ENCODE results near the gene XYLT2. TPM values are rescaled to one million over a fixed set of nuclear protein-coding genes. Genes with fewer than 3 reads are reported as not detected.

Gene XYLT2
- polyA plus RNA-seq, 2 of the 4 experiments (the other 2 are of a cell fraction), result 9.7 to 15.8 TPM

- POLR2A ChIA-PET, result interaction anchor here (0.6 kb wide), 1 partner anchor 12 kb away, joined by 3 read pairs; no protein-coding TSS in a partner anchor
- Histone ChIP-seq H3K4me2 (no peak overlapping the region), H3K4me1 (no peaks in the 10 kb centered on the region), H3K9me3 (no peaks in the 10 kb centered on the region), H3K27ac (no peak overlapping the region), H3K4me3 (no peak overlapping the region)
- 25% methylated on average over 3 of the region's 3 CpGs for WGBS (ENCODE audit: missing lambda C conversion rate)
- TF ChIP-seq TFCP2L1 (CRISPR knock-in tag; IDR thresholded peaks at IDR 0.05) (no peak), CEBPB (IDR thresholded peaks at IDR 0.05) (no peak), BHLHE40 (IDR thresholded peaks at IDR 0.05; ENCODE audit: low read depth, low read length) (no peak)
- DNase-seq (ENCODE audit: low read depth in 1 of 2, low spot score in 1 of 2) (no peak), FAIRE-seq (no peak), ATAC-seq (no peak)
- CTCF ChIA-PET, result interaction anchor here (3.5 to 46.2 kb wide), 2 partner anchors 30 to 110 kb away, joined by 16 to 1256 read pairs; partner anchors contain the start of genes COL1A1 and TMEM92
These were observed 35.3 kb upstream of the XYLT2 start for GRCh38 chr17:50310455-50311111.

DNA sequence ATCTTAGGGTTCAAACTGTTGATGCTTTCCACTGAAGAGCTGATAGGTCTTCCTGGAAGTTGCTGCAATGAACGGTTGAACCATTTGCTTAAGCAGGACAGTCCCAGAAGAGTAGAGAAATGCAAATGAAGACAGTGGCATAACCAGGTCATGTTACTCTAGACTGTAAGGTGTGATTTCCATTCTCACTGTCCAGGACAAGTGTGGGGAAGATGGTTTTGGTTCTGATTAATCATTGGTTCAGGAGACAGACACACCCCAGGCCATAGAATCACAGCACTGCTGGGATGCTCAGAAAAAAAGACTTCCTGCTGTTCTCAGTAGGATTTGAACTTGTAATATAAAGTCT, 34.8 kb upstream of the XYLT2 start:
- Histone ChIP-seq H3K4me1 (no peaks in the 10 kb centered on the region), H3K27ac (no peak overlapping the region), H3K4me2 (no peak overlapping the region), H3K9me3 (no peaks in the 10 kb centered on the region), H3K4me3 (no peak overlapping the region)
- no peak for FAIRE-seq
- no peak for DNase-seq (ENCODE audit: low read depth in 1 of 2, low spot score in 1 of 2)
- ATAC-seq, result no peak
- ChIA-PET POLR2A (no interaction called here), CTCF (interaction anchor here (1.3 to 46.2 kb wide), 3 partner anchors 18 to 110 kb away, joined by 5 to 1256 read pairs (median 16); partner anchors contain the start of genes COL1A1 and TMEM92)
- WGBS (ENCODE audit: missing lambda C conversion rate), result 48% methylated on average over 1 of the region's 1 CpG
- TF ChIP-seq CHD2 (IDR thresholded peaks at IDR 0.05; ENCODE audit: low read length, partially characterized antibody) (no peak), NFE2L2 (conservative IDR thresholded peaks at IDR 0.05; ENCODE audit: low read length) (no peak), EHF (CRISPR knock-in tag; IDR thresholded peaks at IDR 0.05) (no peak), TP53 (CRISPR knock-in tag; IDR thresholded peaks at IDR 0.05) (no peak), RFX5 (IDR thresholded peaks at IDR 0.05) (no peak), PHF8 (IDR thresholded peaks at IDR 0.05; ENCODE audit: borderline replicate concordance, low read depth) (no peak), ESRRA (IDR thresholded peaks at IDR 0.05; ENCODE audit: borderline replicate concordance, low read length) (no peak), POLR2A (IDR thresholded peaks at IDR 0.05; ENCODE audit: low read length) (no peak), HDAC2 (IDR thresholded peaks at IDR 0.05) (no peak), HOXA7 (CRISPR knock-in tag; IDR thresholded peaks at IDR 0.05) (no peak), REST (IDR thresholded peaks at IDR 0.05) (no peak), ZFP36 (IDR thresholded peaks at IDR 0.05; ENCODE audit: borderline replicate concordance, partially characterized antibody) (no peak), BHLHE40 (IDR thresholded peaks at IDR 0.05; ENCODE audit: low read depth, low read length) (no peak), PBX3 (IDR thresholded peaks at IDR 0.05) (no peak)
- TF ChIP-seq, protein P1, sequence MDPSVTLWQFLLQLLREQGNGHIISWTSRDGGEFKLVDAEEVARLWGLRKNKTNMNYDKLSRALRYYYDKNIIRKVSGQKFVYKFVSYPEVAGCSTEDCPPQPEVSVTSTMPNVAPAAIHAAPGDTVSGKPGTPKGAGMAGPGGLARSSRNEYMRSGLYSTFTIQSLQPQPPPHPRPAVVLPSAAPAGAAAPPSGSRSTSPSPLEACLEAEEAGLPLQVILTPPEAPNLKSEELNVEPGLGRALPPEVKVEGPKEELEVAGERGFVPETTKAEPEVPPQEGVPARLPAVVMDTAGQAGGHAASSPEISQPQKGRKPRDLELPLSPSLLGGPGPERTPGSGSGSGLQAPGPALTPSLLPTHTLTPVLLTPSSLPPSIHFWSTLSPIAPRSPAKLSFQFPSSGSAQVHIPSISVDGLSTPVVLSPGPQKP (IDR thresholded peaks at IDR 0.05; ENCODE audit: low read depth, low read length), result no peak

GRCh38 chr17:50311483-50311882, 34.4 kb upstream of the XYLT2 start:
- FAIRE-seq (no peak), ATAC-seq (peak in 1 of 2 experiments; percentile 16; a peak in 1 of 6 replicates)

More at GRCh38 chr17:50311483-50311882, 34.4 kb upstream of the XYLT2 start:
- no peak overlapping the region for H3K4me2 ChIP-seq
- no peaks in the 10 kb centered on the region for H3K9me3 ChIP-seq
- no peak for TF ChIP-seq CHD4 (IDR thresholded peaks at IDR 0.05; ENCODE audit: borderline replicate concordance)
- 60% methylated on average over 4 of the region's 4 CpGs for WGBS (ENCODE audit: missing lambda C conversion rate)
- no peak overlapping the region for H3K4me3 ChIP-seq
- no peak for DNase-seq (ENCODE audit: low read depth in 1 of 2, low spot score in 1 of 2)
- no peak overlapping the region for H3K27ac ChIP-seq
- ChIA-PET POLR2A (no interaction called here), CTCF (interaction anchor here (0.8 to 46.2 kb wide), 8 partner anchors 9 to 143 kb away, joined by 3 to 1256 read pairs (median 4); partner anchors contain the start of genes COL1A1, LRRC59 and TMEM92)
- no peaks in the 10 kb centered on the region for H3K4me1 ChIP-seq
